ENCODE measurements around the gene RELL1.

RELL1 gene

DNA sequence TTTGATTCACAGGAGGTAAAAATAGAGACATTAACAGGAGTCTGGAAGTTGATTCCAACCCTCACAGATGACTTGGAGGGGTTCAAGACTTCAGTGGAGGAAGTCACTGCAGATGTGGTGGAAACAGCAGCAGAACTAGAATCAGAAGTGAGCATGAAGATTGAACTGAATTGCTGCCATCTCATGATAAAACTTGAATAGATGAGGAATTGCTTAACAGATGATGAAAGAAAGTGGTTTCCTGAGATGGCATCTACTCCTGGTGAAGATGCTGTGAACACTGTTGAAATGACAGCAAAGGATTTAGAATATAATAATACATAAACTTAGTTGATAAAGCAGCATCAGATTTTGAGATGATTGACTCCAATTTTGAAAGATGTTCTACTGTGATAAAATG lies 76.5 kb downstream of the RELL1 start:
- Mint-ChIP-seq H3K9me3 (no peaks in the 10 kb centered on the region), H3K4me1 (peaks cover 4% of the 10 kb centered on the region), H3K4me3 (no peak overlapping the region), H3K27ac (no peak overlapping the region), H3K27me3 (no peaks in the 10 kb centered on the region), H3K36me3 (peaks cover 15% of the 10 kb centered on the region)

DNA sequence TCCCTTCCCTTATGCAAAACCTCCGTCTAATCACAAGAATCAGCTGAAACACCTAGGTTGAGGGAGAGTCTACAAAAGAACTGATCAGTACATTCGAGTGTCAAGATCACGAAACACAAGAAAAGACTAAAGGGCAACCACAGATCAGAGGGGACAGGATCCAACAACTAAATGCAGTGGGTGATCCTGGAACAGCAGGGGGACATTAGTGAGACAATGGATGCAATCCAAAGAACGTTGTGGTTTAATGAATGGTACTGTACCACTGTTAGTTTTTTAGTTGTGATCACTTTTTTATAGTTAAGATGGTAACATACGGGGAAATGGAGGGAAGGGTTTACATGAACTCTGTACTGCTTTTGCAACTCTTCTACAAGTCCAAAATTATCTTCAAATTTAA lies 79.2 kb downstream of the RELL1 start:
- no peaks in the 10 kb centered on the region for H3K9me3 Mint-ChIP-seq
- H3K27me3 Mint-ChIP-seq: no peaks in the 10 kb centered on the region
- no peak overlapping the region for H3K27ac Mint-ChIP-seq
- H3K4me1 Mint-ChIP-seq: peaks cover 9% of the 10 kb centered on the region
- no peak overlapping the region for H3K4me3 Mint-ChIP-seq
- H3K36me3 Mint-ChIP-seq: peaks cover 10% of the 10 kb centered on the region

DNA sequence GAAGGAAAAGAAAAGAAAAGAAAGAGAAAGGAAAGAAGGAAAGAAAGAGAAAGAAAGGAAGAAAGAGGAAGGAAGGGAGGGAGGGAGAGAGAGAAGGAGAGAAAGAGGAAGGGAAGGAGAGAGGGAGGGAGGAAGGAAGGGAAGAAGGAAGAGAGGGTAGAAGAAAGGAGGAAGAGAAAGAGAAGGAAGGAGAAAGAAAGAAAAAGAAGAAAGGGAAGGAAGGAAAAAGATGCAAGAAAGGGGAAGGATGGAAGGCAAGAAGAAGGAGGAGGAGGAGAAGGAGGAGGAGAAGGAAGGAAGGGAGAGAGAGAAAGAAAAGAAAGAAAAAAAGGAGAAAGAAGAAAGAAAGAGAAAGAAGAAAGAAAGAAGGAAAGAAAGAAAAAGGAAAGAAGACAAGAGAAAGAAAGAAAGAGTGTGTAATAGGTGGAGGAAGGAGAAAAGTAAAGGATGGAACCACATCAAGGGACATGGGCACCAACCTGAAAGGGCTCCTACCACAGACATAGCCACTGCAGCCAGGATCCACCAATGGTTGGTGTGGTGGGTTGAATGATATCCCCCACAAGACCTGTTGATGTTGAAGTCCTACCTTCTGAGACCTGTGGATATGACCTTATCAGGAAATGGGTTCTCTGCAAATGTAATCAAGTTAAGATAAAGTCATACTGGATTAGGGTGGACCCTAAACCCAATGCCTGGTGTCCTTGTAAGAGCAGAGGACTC lies 80.2 kb downstream of the RELL1 start:
- no peaks in the 10 kb centered on the region for H3K9me3 Mint-ChIP-seq
- peaks cover 8% of the 10 kb centered on the region for H3K36me3 Mint-ChIP-seq
- H3K4me1 Mint-ChIP-seq: peaks cover 9% of the 10 kb centered on the region
- H3K4me3 Mint-ChIP-seq: no peak overlapping the region
- no peak overlapping the region for H3K27ac Mint-ChIP-seq
- no peaks in the 10 kb centered on the region for H3K27me3 Mint-ChIP-seq

DNA sequence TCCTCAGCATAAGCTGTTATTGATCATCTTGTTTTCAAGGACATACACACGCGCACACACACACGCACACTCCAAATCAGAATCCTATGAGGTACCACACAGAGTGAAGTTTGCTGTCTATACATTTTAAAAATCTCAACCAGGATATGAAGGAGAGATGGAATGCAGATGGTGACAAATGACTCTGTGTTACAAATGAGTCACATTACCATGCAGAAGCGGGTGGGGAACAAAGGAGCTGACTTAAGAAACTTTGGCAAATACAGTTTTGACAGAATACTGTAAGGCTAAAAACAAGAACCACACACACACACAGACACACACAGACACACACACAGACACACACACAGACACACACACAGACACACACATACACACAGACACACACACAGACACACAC lies 81.7 kb downstream of the RELL1 start:
- Mint-ChIP-seq H3K4me1 (peaks cover 9% of the 10 kb centered on the region), H3K36me3 (peaks cover 6% of the 10 kb centered on the region), H3K9me3 (no peaks in the 10 kb centered on the region), H3K27me3 (no peaks in the 10 kb centered on the region), H3K27ac (no peak overlapping the region), H3K4me3 (no peak overlapping the region)

DNA sequence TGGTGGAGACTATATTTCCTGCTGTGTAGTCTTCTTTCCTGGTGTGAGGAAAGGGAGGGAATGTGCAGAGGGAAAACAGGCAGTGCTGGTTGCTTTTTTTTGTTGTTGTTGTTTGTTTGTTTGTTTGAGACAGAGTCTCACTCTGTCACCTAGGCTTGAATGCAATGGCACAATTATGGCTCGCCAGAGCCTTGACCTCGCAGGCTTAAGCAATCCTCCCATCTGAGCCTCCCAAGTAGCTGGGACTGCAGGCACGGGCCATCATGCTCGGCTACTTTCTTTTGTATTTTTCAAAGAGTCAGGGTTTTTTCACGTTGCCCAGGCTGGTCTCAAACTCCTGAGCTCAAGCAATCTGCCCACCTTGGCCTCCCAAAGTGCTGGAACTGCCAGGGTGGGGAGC lies 82.5 kb downstream of the RELL1 start:
- Mint-ChIP-seq H3K9me3 (no peaks in the 10 kb centered on the region), H3K36me3 (no peaks in the 10 kb centered on the region), H3K27ac (no peak overlapping the region)

DNA sequence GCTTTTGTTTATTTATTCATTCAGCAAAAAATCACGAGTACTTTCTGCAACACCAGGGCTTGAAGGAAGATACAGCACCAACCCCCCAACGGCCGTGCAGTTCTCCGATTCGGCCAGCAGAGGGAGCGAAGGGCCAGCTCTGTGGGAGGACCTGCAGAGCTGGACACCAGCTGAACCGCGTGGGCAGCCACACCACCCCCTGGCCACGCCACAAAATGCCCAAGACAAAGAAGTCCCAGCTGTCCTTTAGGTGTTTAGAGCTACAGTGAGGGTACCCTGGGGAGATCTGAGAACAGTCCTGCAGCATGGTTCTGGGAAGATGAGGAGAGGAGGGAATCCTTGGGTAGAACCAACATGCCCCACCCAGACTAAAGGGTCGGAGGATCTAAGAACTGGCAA lies 83.1 kb downstream of the RELL1 start:
- no peaks in the 10 kb centered on the region for H3K27me3 Mint-ChIP-seq
- H3K4me3 Mint-ChIP-seq: no peak overlapping the region
- H3K9me3 Mint-ChIP-seq: no peaks in the 10 kb centered on the region
- peaks cover 9% of the 10 kb centered on the region for H3K4me1 Mint-ChIP-seq
- no peaks in the 10 kb centered on the region for H3K36me3 Mint-ChIP-seq
- H3K27ac Mint-ChIP-seq: no peak overlapping the region

More for the DNA sequence above, 82.5 kb downstream of the RELL1 start:
- Mint-ChIP-seq H3K27me3 (no peaks in the 10 kb centered on the region), H3K4me1 (peaks cover 9% of the 10 kb centered on the region), H3K4me3 (no peak overlapping the region)

DNA sequence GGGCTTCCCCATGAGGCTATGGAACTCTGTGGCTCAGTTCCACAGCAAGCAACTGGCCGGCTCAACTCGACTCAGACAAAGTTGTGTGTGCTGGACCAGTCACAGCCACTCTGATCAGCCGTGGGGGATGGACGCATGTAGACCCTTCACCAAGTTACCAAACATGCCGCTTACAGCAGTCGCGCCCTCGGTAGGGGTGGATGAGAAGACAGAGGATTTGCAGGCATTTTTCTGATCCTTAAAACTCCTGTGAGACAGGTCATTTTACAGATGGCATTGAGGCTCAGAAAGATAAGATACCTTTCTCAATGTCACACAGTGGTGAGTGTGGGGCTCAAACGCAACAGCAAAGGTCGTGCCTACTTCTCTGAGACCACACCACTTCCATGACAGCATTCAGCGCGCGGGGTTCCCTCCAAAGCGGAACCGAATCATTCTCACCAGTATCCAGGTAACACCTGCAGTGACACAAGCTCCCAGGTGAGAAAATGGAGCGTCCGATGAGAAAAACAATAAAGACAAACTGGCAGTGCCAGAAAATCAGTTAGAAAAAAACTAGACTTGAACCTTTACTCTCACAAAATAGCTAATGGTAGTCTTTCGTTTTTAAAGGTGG lies 83.6 kb downstream of the RELL1 start:
- H3K27me3 Mint-ChIP-seq: no peaks in the 10 kb centered on the region
- peaks cover 9% of the 10 kb centered on the region for H3K4me1 Mint-ChIP-seq
- H3K4me3 Mint-ChIP-seq: no peak overlapping the region
- no peaks in the 10 kb centered on the region for H3K36me3 Mint-ChIP-seq
- H3K27ac Mint-ChIP-seq: no peak overlapping the region
- H3K9me3 Mint-ChIP-seq: no peaks in the 10 kb centered on the region

DNA sequence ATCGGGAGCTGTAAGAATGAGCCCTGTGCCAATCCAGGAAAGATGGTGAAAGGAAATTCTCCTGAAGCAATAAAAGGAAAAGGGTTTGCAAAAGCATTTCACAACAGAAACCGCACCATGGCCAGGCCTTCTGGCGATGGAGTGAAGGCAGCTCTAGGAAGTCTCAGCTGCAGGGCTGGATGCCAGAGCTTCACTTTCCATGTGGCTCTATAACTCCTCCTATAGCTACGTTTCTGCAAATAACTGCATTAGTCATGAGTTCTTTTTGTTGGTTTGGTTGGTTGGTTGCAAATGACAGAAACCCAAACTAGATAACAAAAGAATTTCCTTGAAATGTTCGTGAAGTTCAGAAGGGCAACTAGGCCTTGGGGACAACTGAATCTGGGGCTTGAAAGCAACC lies 84.6 kb downstream of the RELL1 start:
- Mint-ChIP-seq H3K27ac (no peak overlapping the region), H3K27me3 (no peaks in the 10 kb centered on the region), H3K4me3 (no peak overlapping the region)

DNA sequence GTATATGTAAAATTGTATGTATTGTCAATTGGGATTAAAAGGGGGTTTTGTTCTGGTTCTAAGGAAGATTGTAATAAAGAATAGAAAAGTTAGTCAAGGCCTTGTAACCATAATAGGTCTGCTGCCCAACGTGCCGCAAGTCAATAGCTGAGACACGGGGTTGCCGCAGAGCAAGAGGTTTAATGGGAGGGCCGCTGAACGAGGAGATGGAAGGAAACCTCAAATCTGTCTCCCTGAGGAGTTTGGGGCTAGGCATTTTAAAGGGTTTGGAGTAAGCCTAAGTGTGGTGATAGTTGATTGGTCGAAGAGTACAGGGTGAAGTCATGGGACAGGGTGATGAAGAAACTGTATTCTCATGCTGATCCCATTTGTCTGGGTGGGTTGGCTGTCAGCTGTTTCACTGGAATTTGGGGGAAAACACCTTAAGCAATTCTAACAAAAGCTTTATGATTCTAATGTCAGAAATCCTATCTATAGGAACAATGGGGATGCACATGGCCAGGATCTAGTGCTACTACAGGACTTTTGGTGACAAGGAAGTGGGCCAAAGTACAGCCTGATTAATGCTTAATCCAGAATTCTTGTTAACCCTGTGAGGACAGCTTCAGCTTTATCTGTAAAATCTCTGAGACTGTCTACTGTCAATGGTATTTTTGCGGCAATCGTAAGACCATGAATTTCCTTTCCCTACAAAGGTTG lies 86.9 kb downstream of the RELL1 start:
- peaks cover 5% of the 10 kb centered on the region for H3K4me1 Mint-ChIP-seq
- H3K4me3 Mint-ChIP-seq: no peak overlapping the region
- H3K27ac Mint-ChIP-seq: no peak overlapping the region
- no peaks in the 10 kb centered on the region for H3K9me3 Mint-ChIP-seq
- H3K27me3 Mint-ChIP-seq: no peaks in the 10 kb centered on the region
- no peaks in the 10 kb centered on the region for H3K36me3 Mint-ChIP-seq

More for the DNA sequence above, 84.6 kb downstream of the RELL1 start:
- H3K9me3 Mint-ChIP-seq: no peaks in the 10 kb centered on the region
- H3K36me3 Mint-ChIP-seq: no peaks in the 10 kb centered on the region
- peaks cover 9% of the 10 kb centered on the region for H3K4me1 Mint-ChIP-seq

DNA sequence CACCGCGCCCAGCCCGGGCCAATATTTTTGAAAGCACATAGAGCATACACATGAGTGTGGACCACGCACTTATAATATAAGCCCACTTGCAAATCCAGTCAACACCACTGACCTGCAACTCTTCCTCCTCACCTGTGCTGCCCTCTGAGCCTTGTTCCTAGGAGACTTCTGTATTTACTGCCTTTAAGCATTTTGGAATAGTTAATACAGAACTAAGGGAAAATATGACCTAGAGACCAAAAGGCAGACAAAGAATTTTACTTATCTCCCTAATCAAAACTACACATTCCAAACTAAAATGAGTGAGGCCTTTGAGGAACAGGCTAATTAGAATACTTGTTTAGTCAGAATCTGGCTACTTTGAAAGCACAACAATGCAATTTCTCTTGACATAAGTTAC lies 89.1 kb downstream of the RELL1 start:
- H3K27me3 Mint-ChIP-seq: no peaks in the 10 kb centered on the region
- no peak overlapping the region for H3K27ac Mint-ChIP-seq
- no peak overlapping the region for H3K4me3 Mint-ChIP-seq
- H3K4me1 Mint-ChIP-seq: no peaks in the 10 kb centered on the region
- no peaks in the 10 kb centered on the region for H3K9me3 Mint-ChIP-seq
- no peaks in the 10 kb centered on the region for H3K36me3 Mint-ChIP-seq

DNA sequence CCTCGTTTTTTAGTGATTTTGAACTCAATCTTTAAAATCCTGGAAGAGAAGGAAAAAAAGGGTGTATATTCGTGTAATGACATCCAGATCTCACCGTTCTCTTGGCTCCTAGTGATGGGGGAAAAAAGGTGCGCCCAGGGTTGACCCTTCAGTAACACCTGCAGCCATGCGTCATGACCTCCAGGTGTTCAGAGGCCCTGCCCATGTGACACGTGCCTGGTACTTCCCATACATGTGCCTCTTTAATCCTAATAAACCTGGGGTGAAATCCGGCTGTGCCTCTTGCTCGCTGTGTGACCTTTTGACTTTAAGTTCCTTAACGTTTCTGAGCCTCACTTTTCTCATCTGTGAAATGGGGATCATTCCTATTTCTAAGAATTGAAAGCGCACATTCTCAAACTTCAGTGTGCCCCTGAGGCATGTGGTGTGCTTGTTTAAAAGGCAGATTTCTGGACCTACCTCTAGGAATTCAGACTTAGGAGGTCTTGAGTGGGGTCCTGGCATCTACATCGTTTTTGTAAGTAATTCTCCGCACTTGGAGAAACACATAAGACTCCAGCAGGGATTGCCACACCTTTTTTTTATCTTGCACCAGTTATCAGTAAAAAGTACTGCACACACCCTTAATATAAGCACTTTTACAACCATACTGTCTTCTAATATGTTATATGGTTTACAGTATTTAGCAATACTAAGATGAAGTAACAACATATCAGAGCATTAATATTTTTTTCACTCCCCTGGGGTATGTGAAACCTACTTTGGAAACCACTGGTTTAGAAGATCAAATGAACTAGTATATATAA lies 90.1 kb downstream of the RELL1 start:
- Mint-ChIP-seq H3K27ac (no peak overlapping the region), H3K4me1 (no peaks in the 10 kb centered on the region), H3K9me3 (no peaks in the 10 kb centered on the region), H3K4me3 (no peak overlapping the region), H3K27me3 (no peaks in the 10 kb centered on the region), H3K36me3 (no peaks in the 10 kb centered on the region)

DNA sequence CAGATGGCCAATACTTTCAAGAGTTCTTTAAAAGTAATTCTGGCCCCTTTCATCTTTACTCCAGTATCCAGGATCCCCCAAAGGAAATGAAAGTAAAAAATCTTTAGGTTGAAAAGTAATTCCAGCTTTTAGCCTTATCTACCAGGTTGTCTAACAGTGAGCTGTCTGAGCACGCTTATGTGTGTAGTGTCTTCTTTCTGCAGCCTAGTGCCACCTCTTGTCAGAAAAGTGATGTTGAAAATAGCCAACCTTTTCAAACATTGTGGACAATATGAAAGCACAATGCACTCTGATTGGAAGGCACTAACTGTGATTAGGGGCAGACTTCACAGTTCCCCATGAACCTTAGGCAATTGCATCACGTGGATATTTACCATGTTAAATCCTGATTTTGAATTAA lies 92.1 kb downstream of the RELL1 start:
- H3K4me1 Mint-ChIP-seq: no peaks in the 10 kb centered on the region
- no peak overlapping the region for H3K27ac Mint-ChIP-seq
- no peaks in the 10 kb centered on the region for H3K27me3 Mint-ChIP-seq
- H3K9me3 Mint-ChIP-seq: no peaks in the 10 kb centered on the region
- H3K36me3 Mint-ChIP-seq: peaks cover 2% of the 10 kb centered on the region
- no peak overlapping the region for H3K4me3 Mint-ChIP-seq

DNA sequence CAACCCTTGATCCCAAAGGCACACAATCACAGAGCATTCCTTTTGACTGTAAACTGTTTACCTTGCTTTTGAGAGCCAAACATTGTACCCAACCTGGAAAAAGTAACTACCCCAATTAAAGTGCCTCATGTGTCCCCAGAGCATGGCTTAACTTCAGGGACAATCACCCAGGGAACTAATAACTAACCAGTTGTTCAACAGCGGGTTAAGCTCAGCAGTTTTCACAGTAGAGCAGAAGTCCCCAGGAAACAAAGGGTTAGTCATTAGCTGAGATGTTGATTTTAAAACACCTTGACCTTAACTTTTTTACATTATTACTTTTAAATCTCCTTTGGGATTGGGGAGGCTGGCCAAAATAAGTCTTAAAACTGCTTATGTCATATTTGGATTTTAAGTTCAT lies 94.8 kb downstream of the RELL1 start:
- no peaks in the 10 kb centered on the region for H3K9me3 Mint-ChIP-seq
- H3K4me3 Mint-ChIP-seq: no peak overlapping the region
- H3K4me1 Mint-ChIP-seq: no peaks in the 10 kb centered on the region
- H3K36me3 Mint-ChIP-seq: peaks cover 2% of the 10 kb centered on the region
- H3K27me3 Mint-ChIP-seq: peaks cover 2% of the 10 kb centered on the region
- H3K27ac Mint-ChIP-seq: no peak overlapping the region

DNA sequence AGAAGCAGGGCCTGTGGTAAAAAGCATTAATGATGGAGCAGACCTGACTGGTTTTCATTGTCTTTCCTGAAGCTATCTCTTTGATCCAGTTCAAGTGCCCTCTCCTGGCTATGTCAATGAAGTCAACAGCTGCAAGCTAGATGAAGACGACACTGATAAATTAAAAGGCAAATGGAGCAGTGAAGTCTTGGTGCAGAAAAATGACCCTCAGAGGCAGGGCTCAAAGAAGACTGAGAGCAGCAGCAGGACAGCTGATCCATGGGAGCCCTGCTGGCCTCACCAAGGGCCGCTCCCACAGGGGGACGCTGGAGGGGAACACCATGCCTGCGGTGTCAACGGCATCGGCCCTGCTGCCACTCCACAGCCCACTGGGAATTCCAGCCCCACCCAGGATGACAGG lies 96.2 kb downstream of the RELL1 start:
- no peaks in the 10 kb centered on the region for H3K4me1 Mint-ChIP-seq
- H3K27ac Mint-ChIP-seq: no peak overlapping the region
- H3K9me3 Mint-ChIP-seq: no peaks in the 10 kb centered on the region
- H3K27me3 Mint-ChIP-seq: peaks cover 5% of the 10 kb centered on the region
- no peak overlapping the region for H3K4me3 Mint-ChIP-seq
- peaks cover 2% of the 10 kb centered on the region for H3K36me3 Mint-ChIP-seq

DNA sequence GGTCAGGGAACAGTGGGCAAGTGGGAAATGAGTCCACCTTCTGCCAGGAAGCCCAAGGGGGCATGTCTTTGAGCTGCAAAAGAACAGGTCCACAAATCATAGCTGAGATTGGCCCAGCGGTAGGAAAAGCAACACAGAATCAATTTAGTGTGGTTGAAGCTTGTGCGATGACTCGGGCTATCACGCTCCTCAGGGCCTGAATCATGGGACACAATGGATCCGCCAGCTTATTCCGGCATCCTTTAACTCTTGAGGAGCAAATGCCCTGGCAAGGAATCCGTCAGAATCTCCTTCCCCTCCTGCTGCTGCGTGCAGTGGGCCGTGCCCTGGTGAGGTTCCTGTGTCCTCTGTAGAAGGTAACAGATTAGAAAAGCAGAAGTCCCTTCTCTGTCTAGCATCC lies 98.0 kb downstream of the RELL1 start:
- H3K4me1 Mint-ChIP-seq: peaks cover 5% of the 10 kb centered on the region
- no peak overlapping the region for H3K27ac Mint-ChIP-seq
- H3K4me3 Mint-ChIP-seq: no peak overlapping the region
- H3K9me3 Mint-ChIP-seq: no peaks in the 10 kb centered on the region
- H3K27me3 Mint-ChIP-seq: peaks cover 16% of the 10 kb centered on the region
- peaks cover 7% of the 10 kb centered on the region for H3K36me3 Mint-ChIP-seq

DNA sequence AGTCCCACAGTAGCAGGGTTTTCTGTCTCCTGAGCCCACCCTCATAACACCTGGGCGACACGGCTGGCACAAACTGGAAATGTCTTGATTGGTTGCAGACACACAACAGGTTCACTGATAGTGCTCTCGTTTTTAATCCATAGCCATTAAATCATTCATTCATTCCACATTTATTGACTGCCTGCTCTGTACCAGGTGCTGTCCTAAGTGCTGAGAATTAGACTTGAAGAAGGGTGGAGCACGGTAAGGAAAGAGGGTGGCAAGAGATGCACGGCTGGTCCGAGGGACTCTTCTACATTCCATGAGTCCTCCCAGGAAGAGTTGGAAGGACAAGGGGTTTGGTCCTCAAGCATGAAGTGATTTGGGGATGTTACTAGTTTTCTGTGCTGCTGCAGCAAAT lies 100.0 kb downstream of the RELL1 start:
- Mint-ChIP-seq H3K27ac (no peak overlapping the region), H3K27me3 (peaks cover 23% of the 10 kb centered on the region), H3K9me3 (peaks cover 5% of the 10 kb centered on the region), H3K36me3 (peaks cover 13% of the 10 kb centered on the region), H3K4me1 (peaks cover 5% of the 10 kb centered on the region), H3K4me3 (no peak overlapping the region)

All from activated naive CD4-positive, alpha-beta T cell treated with anti-CD3 and anti-CD28 coated beads, Interleukin-2, amount 50 U/mL, for 24 hours (primary cell).